K562 (cell line): ENCODE data around the gene ZBED4.
"Not testable (repeated sequence)": the region's sequence is repeated elsewhere in the genome, so short reads cannot be mapped to it uniquely, and the experiment has no call there.

Experiments
- ATF1 ChIP-seq, 2 experiments: fragments of 450-650 bp in 1 of 2; IDR thresholded peaks; 2 replicates each; pipeline ENCODE4 v1.6.1; 2016; ENCODE audit warnings: missing compliant biosample characterization in 1 of 2, missing genetic modification characterization in 1 of 2
- FOSL1 ChIP-seq: fragments of 200-800 bp; sonication (Bioruptor generic); conservative IDR thresholded peaks from 2 replicates; pipeline ENCODE4 v1.6.1; 2016; ENCODE audit warnings: missing genetic modification characterization, missing compliant biosample characterization
- JUN ChIP-seq, 2 experiments: sonication (generic) in 1 of 2; formaldehyde crosslinking in 1 of 2; IDR thresholded peaks; 2 replicates each; pipeline versions ENCODE4 v1.6.1 to v1.8.0; 2012 to 2022; ENCODE audit warnings: borderline replicate concordance in 2 of 2, mild to moderate bottlenecking in 2 of 2, improper control_type of control experiment in 1 of 2, low read depth in 1 of 2, low read length in 1 of 2, missing genetic modification reagents in 1 of 2
- KDM1A ChIP-seq, 2 experiments: fragments of 450-650 bp; IDR thresholded peaks; 2 replicates each; pipeline ENCODE4 v1.6.1; 2016; ENCODE audit warnings: mild to moderate bottlenecking in 2 of 2
- MEF2A ChIP-seq: IDR thresholded peaks from 2 replicates; pipeline ENCODE4 v1.6.1; 2011; ENCODE audit warnings: low read depth, mild to moderate bottlenecking, low read length, moderate library complexity; ENCODE audit not compliant: control insufficient read depth
- NCOA1 ChIP-seq: fragments of 450-650 bp; IDR thresholded peaks from 2 replicates; pipeline ENCODE4 v1.6.1; 2016; ENCODE audit warnings: low read depth
- POLR2A ChIP-seq: fragments of 450-650 bp; conservative IDR thresholded peaks from 2 replicates; pipeline ENCODE4 v1.6.1; 2016
- POLR2AphosphoS5 ChIP-seq: IDR thresholded peaks from 2 replicates; pipeline ENCODE4 v1.6.1; 2011; ENCODE audit warnings: mild to moderate bottlenecking, low read depth, low read length, moderate library complexity; ENCODE audit not compliant: control insufficient read depth, insufficient read depth
- RAD21 ChIP-seq, 2 experiments: fragments of 250-450 bp in 1 of 2; fragments of 450-650 bp in 1 of 2; sonication (Bioruptor Pico) in 1 of 2; formaldehyde crosslinking in 1 of 2; IDR thresholded peaks in 1 of 2; conservative IDR thresholded peaks in 1 of 2; 2 replicates each; pipeline versions ENCODE4 v1.4.0 to v1.8.0; 2020 to 2022; ENCODE audit warnings: mild to moderate bottlenecking in 2 of 2, moderate library complexity in 1 of 2
- TBP ChIP-seq: optimal IDR thresholded peaks from 2 replicates; pipeline ENCODE3; 2011; ENCODE audit warnings: low read depth, low read length, improper control_type of control experiment
- THRA ChIP-seq: fragments of 450-650 bp; IDR thresholded peaks from 2 replicates; pipeline ENCODE4 v1.6.1; 2017; ENCODE audit warnings: mild to moderate bottlenecking, moderate library complexity
- TF ChIP-seq, protein P1 (sequence below), 3 experiments: IDR thresholded peaks in 2 of 3; conservative IDR thresholded peaks in 1 of 3; 2 replicates each; pipeline ENCODE4 v1.5.1; 2011 to 2012; ENCODE audit warnings: low read length in 3 of 3, mild to moderate bottlenecking in 3 of 3, control low read depth in 2 of 3, improper control_type of control experiment in 1 of 3, inconsistent platforms in 1 of 3, low read depth in 1 of 3, mixed read lengths in 1 of 3, moderate library complexity in 1 of 3; ENCODE audit not compliant: insufficient read depth in 2 of 3
- TF ChIP-seq, protein P2 (sequence below), 2 experiments: fragments of 200-800 bp in 1 of 2; sonication (Bioruptor generic) in 1 of 2; sonication (generic) in 1 of 2; formaldehyde crosslinking in 1 of 2; IDR thresholded peaks in 1 of 2; conservative IDR thresholded peaks in 1 of 2; 2 replicates each; pipeline versions ENCODE4 v1.5.0 to v1.6.1; 2016 to 2020; ENCODE audit warnings: missing compliant biosample characterization in 1 of 2, missing genetic modification characterization in 1 of 2, missing genetic modification reagents in 1 of 2
- TF ChIP-seq, protein P3 (sequence below): sonication (generic); formaldehyde crosslinking; IDR thresholded peaks from 2 replicates; pipeline ENCODE4 v1.8.0; 2023; ENCODE audit warnings: mild to moderate bottlenecking, missing genetic modification reagents

- TF ChIP-seq, protein P1, sequence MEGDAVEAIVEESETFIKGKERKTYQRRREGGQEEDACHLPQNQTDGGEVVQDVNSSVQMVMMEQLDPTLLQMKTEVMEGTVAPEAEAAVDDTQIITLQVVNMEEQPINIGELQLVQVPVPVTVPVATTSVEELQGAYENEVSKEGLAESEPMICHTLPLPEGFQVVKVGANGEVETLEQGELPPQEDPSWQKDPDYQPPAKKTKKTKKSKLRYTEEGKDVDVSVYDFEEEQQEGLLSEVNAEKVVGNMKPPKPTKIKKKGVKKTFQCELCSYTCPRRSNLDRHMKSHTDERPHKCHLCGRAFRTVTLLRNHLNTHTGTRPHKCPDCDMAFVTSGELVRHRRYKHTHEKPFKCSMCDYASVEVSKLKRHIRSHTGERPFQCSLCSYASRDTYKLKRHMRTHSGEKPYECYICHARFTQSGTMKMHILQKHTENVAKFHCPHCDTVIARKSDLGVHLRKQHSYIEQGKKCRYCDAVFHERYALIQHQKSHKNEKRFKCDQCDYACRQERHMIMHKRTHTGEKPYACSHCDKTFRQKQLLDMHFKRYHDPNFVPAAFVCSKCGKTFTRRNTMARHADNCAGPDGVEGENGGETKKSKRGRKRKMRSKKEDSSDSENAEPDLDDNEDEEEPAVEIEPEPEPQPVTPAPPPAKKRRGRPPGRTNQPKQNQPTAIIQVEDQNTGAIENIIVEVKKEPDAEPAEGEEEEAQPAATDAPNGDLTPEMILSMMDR (IDR thresholded peaks at IDR 0.05 in 2 of 3, conservative IDR thresholded peaks at IDR 0.05 in 1 of 3; ENCODE audit: insufficient read depth in 2 of 3, low read depth in 1 of 3, low read length in 3 of 3): not testable (repeated sequence)
- not testable (repeated sequence) for TF ChIP-seq FOSL1 (tag); TBP; KDM1A (IDR thresholded peaks at IDR 0.05); POLR2AphosphoS5; NCOA1; MEF2A; JUN (IDR thresholded peaks at IDR 0.05; ENCODE audit: borderline replicate concordance, low read depth, low read length); JUN (CRISPR knock-in tag; IDR thresholded peaks at IDR 0.05; ENCODE audit: borderline replicate concordance); POLR2A; THRA; ATF1 (CRISPR knock-in tag; IDR thresholded peaks at IDR 0.05); ATF1 (tag; IDR thresholded peaks at IDR 0.05); RAD21 (CRISPR knock-in tag; conservative IDR thresholded peaks at IDR 0.05 in 1 of 2, IDR thresholded peaks at IDR 0.05 in 1 of 2)
- TF ChIP-seq, protein P2, sequence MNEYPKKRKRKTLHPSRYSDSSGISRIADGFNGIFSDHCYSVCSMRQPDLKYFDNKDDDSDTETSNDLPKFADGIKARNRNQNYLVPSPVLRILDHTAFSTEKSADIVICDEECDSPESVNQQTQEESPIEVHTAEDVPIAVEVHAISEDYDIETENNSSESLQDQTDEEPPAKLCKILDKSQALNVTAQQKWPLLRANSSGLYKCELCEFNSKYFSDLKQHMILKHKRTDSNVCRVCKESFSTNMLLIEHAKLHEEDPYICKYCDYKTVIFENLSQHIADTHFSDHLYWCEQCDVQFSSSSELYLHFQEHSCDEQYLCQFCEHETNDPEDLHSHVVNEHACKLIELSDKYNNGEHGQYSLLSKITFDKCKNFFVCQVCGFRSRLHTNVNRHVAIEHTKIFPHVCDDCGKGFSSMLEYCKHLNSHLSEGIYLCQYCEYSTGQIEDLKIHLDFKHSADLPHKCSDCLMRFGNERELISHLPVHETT (CRISPR knock-in tag; conservative IDR thresholded peaks at IDR 0.05 in 1 of 2, IDR thresholded peaks at IDR 0.05 in 1 of 2): not testable (repeated sequence)
- TF ChIP-seq, protein P3, sequence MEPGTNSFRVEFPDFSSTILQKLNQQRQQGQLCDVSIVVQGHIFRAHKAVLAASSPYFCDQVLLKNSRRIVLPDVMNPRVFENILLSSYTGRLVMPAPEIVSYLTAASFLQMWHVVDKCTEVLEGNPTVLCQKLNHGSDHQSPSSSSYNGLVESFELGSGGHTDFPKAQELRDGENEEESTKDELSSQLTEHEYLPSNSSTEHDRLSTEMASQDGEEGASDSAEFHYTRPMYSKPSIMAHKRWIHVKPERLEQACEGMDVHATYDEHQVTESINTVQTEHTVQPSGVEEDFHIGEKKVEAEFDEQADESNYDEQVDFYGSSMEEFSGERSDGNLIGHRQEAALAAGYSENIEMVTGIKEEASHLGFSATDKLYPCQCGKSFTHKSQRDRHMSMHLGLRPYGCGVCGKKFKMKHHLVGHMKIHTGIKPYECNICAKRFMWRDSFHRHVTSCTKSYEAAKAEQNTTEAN (CRISPR knock-in tag): not testable (repeated sequence)
Observed at GRCh38 chr22:49852568-49852897, 1.1 kb upstream of the ZBED4 start.
